SU-DHL-6 (cell line): ENCODE measurements around the gene PLCXD3.

ENCODE experiments used
- CTCF ChIP-seq: fragments of 200-600 bp; sonication (generic); IDR thresholded peaks from one replicate; pipeline ENCODE4 v1.5.1; 2017; ENCODE audit warnings: antibody characterized with exemption, mild to moderate bottlenecking, low read length, moderate library complexity; ENCODE audit not compliant: insufficient read depth, poor library complexity, severe bottlenecking
- EZH2phosphoT487 ChIP-seq: fragments of 200-600 bp; sonication (generic), shearing (Covaris generic); conservative IDR thresholded peaks from 2 replicates; pipeline ENCODE4 v1.6.1; 2018; ENCODE audit warnings: mild to moderate bottlenecking, antibody characterized with exemption, low read length, moderate library complexity, mixed read lengths

GRCh38 chr5:41312478-41313060 is 197.8 kb downstream of the PLCXD3 start:
- no peak for TF ChIP-seq CTCF
- TF ChIP-seq EZH2phosphoT487, result no peak
